Measurements from ENCODE around the gene DGUOK.

DGUOK gene

DNA sequence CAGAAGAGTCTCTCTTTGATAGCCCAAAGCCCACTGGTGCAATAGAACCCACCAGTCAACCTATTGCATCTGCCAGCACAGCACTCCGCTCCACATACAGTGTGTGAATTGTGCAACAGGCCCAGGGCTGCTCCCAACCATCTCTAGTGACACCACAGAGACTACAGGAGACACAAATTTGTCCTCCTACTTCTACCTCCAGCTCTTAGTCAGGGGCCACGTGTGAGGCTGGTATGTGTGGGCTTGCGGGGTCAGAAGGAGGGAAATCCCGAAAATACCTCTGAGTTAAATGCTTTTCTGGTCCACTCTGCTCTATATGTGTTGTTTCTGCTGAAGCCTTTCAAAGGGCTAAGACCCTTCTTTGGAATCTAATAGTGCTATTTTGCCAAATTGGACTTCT is 18.0 kb downstream of the DGUOK start:
- TF ChIP-seq, protein P1, sequence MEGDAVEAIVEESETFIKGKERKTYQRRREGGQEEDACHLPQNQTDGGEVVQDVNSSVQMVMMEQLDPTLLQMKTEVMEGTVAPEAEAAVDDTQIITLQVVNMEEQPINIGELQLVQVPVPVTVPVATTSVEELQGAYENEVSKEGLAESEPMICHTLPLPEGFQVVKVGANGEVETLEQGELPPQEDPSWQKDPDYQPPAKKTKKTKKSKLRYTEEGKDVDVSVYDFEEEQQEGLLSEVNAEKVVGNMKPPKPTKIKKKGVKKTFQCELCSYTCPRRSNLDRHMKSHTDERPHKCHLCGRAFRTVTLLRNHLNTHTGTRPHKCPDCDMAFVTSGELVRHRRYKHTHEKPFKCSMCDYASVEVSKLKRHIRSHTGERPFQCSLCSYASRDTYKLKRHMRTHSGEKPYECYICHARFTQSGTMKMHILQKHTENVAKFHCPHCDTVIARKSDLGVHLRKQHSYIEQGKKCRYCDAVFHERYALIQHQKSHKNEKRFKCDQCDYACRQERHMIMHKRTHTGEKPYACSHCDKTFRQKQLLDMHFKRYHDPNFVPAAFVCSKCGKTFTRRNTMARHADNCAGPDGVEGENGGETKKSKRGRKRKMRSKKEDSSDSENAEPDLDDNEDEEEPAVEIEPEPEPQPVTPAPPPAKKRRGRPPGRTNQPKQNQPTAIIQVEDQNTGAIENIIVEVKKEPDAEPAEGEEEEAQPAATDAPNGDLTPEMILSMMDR (IDR thresholded peaks at IDR 0.05; ENCODE audit: low read depth, low read length), result no peak
- Histone ChIP-seq H3K36me3 (peaks cover 68% of the 10 kb centered on the region), H3K9me3 (ENCODE audit: severe bottlenecking) (no peaks in the 10 kb centered on the region), H3K27ac (no peak overlapping the region), H3K4me3 (ENCODE audit: low read depth, low read length) (no peak overlapping the region), H3K27me3 (ENCODE audit: insufficient read depth, low read depth, severe bottlenecking) (no peaks in the 10 kb centered on the region)
- no peak for DNase-seq

DNA sequence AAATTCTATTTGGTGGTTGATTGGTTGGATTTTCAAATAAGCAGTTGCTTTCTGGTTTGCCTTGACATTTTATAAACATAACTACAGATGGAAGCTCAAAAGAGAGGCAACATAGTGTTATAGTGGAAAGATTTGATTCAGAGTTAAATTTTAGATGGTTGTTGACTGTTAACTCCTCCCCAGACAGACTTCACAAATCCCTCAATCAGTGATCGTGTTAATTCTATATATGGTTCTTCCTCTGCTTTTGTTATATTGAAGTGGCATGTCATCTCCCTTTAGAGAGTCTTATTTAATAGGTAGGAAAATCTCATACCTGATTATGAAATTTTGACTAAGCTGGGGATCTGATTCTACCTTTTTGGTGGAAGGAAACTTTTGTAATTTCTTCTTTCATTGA is 19.5 kb downstream of the DGUOK start:
- H3K4me3 ChIP-seq (ENCODE audit: low read depth, low read length), result no peak overlapping the region
- no peaks in the 10 kb centered on the region for H3K9me3 ChIP-seq (ENCODE audit: severe bottlenecking)
- H3K27ac ChIP-seq, result no peak overlapping the region
- no peak for DNase-seq
- TF ChIP-seq, protein P1 (IDR thresholded peaks at IDR 0.05; ENCODE audit: low read depth, low read length), result no peak
- H3K36me3 ChIP-seq, result peaks cover 75% of the 10 kb centered on the region
- no peaks in the 10 kb centered on the region for H3K27me3 ChIP-seq (ENCODE audit: insufficient read depth, low read depth, severe bottlenecking)

DNA sequence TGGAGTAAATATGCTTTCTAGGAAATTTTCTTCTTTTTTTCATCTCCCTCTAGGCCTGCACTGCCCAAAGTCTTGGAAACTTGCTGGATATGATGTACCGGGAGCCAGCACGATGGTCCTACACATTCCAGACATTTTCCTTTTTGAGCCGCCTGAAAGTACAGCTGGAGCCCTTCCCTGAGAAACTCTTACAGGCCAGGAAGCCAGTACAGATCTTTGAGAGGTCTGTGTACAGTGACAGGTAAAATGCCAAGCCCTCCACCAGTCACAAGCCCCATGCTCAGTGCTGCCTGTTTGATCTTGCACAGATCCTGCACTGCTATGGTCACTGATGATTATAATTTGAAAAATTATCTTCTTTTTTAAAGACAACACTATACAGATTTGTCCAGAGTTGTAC is 20.0 kb downstream of the DGUOK start:
- TF ChIP-seq, protein P1 (IDR thresholded peaks at IDR 0.05; ENCODE audit: low read depth, low read length), result no peak
- Histone ChIP-seq H3K27me3 (ENCODE audit: insufficient read depth, low read depth, severe bottlenecking) (no peaks in the 10 kb centered on the region), H3K27ac (no peak overlapping the region), H3K36me3 (peaks cover 79% of the 10 kb centered on the region), H3K9me3 (ENCODE audit: severe bottlenecking) (no peaks in the 10 kb centered on the region), H3K4me3 (ENCODE audit: low read depth, low read length) (no peak overlapping the region)
- no peak for DNase-seq

DNA sequence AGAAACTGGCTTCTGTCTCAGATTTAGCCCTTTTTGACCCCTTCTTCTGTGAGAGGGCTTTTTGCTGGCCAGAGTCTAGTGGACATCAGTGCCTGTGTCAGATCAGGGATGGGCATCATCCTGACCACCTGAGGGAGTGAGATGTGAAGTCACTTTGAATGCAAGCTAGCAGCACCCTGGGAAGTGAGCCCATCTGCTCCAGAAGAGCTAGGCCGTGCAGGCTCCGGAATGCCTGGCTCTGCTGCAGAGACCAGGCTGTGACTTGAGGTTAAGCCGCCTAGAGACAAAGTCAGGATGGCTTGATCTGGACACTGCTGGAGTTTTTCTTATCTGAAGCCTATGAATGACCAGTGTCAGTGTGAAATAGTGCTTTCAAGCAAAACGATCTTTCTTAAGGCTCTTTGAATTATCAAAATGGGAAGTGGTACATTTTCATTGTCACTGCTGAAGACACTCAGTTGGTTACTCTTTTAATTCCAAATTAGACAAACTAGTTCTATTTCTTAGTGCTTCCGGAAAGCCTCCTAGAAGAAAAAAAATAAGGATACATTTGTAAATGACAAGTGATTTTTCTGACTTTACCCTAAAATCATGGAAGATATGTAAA is 20.8 kb downstream of the DGUOK start:
- Histone ChIP-seq H3K9me3 (ENCODE audit: severe bottlenecking) (no peaks in the 10 kb centered on the region), H3K36me3 (peaks cover 85% of the 10 kb centered on the region), H3K27me3 (ENCODE audit: insufficient read depth, low read depth, severe bottlenecking) (no peaks in the 10 kb centered on the region), H3K4me3 (ENCODE audit: low read depth, low read length) (no peak overlapping the region), H3K27ac (no peak overlapping the region)
- DNase-seq, result peak; percentile 43
- TF ChIP-seq, protein P1 (IDR thresholded peaks at IDR 0.05; ENCODE audit: low read depth, low read length), result peak; percentile 15; the same call in 1 of the 2 replicates

DNA sequence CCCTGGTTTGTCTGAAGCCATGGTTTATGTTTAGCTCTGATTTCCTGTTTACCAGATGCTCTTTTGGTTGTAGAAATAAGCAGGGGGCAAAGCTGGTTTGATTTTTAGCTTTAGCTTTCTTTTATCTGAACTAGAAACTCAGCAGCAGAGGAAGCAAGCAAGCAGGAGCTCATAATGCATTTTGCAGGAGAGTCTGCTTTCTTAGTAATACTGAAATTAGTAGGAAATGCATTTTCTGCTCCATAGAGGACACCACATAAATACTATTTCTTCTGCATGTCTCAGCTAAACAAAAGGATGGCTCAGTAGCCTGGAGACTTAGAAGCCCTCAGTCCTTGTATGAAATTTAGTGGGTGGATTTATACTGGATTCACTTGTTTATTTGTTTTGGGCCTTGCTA is 23.1 kb downstream of the DGUOK start:
- Histone ChIP-seq H3K27me3 (ENCODE audit: insufficient read depth, low read depth, severe bottlenecking) (no peaks in the 10 kb centered on the region), H3K9me3 (ENCODE audit: severe bottlenecking) (no peaks in the 10 kb centered on the region), H3K27ac (no peak overlapping the region), H3K4me3 (ENCODE audit: low read depth, low read length) (no peak overlapping the region), H3K36me3 (peaks cover 94% of the 10 kb centered on the region)
- no peak for DNase-seq
- TF ChIP-seq, protein P1 (IDR thresholded peaks at IDR 0.05; ENCODE audit: low read depth, low read length), result no peak

Measured in WERI-Rb-1 (cell line).